ENCODE data around the gene SPOCK1. TPM values are rescaled to one million over a fixed set of nuclear protein-coding genes. Genes with fewer than 3 reads are reported as not detected.

Gene SPOCK1
- total RNA-seq, 1 experiment from 2014 or later: 4.0 TPM

DNA sequence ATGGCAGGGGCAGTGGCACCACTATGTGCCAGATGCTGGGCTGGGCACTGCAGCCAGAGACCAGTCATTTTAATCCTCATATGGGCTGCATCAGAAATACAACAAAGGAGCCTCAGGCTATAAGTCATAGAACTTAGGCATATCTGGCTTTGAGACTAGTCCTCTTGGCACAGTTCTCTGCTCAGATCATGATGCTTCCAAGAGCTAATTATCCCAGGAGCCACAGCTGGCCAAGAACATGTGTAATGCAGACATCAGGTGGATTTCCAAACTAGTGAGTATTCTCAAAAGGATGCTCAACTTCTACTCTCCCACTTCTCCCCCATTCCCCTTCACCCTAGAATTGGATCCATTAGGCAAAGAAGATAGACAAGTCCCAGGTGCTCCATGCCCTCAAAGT lies 571.6 kb downstream of the SPOCK1 start:
- ChIA-PET CTCF (no interaction called here), POLR2A (ENCODE audit: low non-redundant PET) (no interaction called here)
- no peaks in the 10 kb centered on the region for H3K27me3 ChIP-seq (replicated peaks; ENCODE audit: insufficient read depth, low read depth, low read length, poor library complexity)
- H3K9me3 ChIP-seq (ENCODE audit: low read depth, low read length, poor library complexity, severe bottlenecking): no peaks in the 10 kb centered on the region
- TF ChIP-seq EZH2 (IDR thresholded peaks at IDR 0.05; ENCODE audit: borderline replicate concordance, low read depth, low read length, poor library complexity, severe bottlenecking): no peak
- TF ChIP-seq, protein P1, sequence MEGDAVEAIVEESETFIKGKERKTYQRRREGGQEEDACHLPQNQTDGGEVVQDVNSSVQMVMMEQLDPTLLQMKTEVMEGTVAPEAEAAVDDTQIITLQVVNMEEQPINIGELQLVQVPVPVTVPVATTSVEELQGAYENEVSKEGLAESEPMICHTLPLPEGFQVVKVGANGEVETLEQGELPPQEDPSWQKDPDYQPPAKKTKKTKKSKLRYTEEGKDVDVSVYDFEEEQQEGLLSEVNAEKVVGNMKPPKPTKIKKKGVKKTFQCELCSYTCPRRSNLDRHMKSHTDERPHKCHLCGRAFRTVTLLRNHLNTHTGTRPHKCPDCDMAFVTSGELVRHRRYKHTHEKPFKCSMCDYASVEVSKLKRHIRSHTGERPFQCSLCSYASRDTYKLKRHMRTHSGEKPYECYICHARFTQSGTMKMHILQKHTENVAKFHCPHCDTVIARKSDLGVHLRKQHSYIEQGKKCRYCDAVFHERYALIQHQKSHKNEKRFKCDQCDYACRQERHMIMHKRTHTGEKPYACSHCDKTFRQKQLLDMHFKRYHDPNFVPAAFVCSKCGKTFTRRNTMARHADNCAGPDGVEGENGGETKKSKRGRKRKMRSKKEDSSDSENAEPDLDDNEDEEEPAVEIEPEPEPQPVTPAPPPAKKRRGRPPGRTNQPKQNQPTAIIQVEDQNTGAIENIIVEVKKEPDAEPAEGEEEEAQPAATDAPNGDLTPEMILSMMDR (conservative IDR thresholded peaks at IDR 0.05; ENCODE audit: low read depth, low read length): no peak
- BruUV-seq (replicated peaks): no TSS peak
- intact Hi-C loops (cut with micrococcal nuclease; ENCODE audit: unreplicated experiment): no loop called here
- no peaks in the 10 kb centered on the region for H3K36me3 ChIP-seq (ENCODE audit: insufficient read depth, low read length, poor library complexity, severe bottlenecking)
- H3K27ac ChIP-seq (ENCODE audit: low read depth, low read length, poor library complexity, severe bottlenecking): no peak overlapping the region
- no peaks in the 10 kb centered on the region for H3K4me1 ChIP-seq (ENCODE audit: insufficient read depth, low read length, poor library complexity, severe bottlenecking)
- H3K4me3 ChIP-seq (ENCODE audit: low read depth, low read length, poor library complexity, severe bottlenecking): no peak overlapping the region
- no peak for DNase-seq (ENCODE audit: low spot score)

DNA sequence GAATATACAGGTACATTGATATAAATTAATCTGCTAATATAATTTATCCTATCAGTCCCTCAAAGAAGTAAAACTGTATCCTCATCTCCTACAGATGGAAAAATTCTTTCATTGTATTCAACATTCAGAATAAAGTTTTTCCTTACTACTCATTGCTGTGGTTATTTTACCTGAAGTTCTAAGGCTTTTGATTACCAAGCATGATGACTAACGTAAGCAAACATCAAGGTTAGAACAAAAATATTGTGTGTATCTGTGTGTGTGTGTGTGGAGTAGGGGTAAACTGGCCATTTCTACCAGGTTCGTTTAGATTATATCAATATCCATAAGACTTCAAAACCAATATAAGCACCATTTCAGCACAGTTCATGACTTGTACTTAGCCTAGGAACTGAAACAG lies 573.1 kb downstream of the SPOCK1 start:
- TF ChIP-seq, protein P1 (conservative IDR thresholded peaks at IDR 0.05; ENCODE audit: low read depth, low read length): no peak
- TF ChIP-seq EZH2 (IDR thresholded peaks at IDR 0.05; ENCODE audit: borderline replicate concordance, low read depth, low read length, poor library complexity, severe bottlenecking): no peak
- no peak for DNase-seq (ENCODE audit: low spot score)
- H3K36me3 ChIP-seq (ENCODE audit: insufficient read depth, low read length, poor library complexity, severe bottlenecking): no peaks in the 10 kb centered on the region

More for the DNA sequence above, 573.1 kb downstream of the SPOCK1 start:
- Histone ChIP-seq H3K27ac (ENCODE audit: low read depth, low read length, poor library complexity, severe bottlenecking) (no peak overlapping the region), H3K27me3 (replicated peaks; ENCODE audit: insufficient read depth, low read depth, low read length, poor library complexity) (no peaks in the 10 kb centered on the region), H3K4me3 (ENCODE audit: low read depth, low read length, poor library complexity, severe bottlenecking) (no peak overlapping the region), H3K9me3 (ENCODE audit: low read depth, low read length, poor library complexity, severe bottlenecking) (no peaks in the 10 kb centered on the region), H3K4me1 (ENCODE audit: insufficient read depth, low read length, poor library complexity, severe bottlenecking) (no peaks in the 10 kb centered on the region)
- intact Hi-C loops (cut with micrococcal nuclease; ENCODE audit: unreplicated experiment): no loop called here
- ChIA-PET POLR2A (ENCODE audit: low non-redundant PET) (no interaction called here), CTCF (no interaction called here)
- BruUV-seq (replicated peaks): no TSS peak

Other genes starting within 250 kb of the SPOCK1 start
- 0.58 and 0.66 TPM in 2 replicates for gene KLHL3, start 236.8 kb upstream of the SPOCK1 start, total RNA-seq (2021)

All from A673 (cell line).